Occipital lobe (tissue), 2 donors: ENCODE measurements around the gene UNC13D. TPM values are rescaled to one million over a fixed set of nuclear protein-coding genes. Genes with fewer than 3 reads are reported as not detected.
"Not testable (repeated sequence)": the region's sequence is repeated elsewhere in the genome, so short reads cannot be mapped to it uniquely, and the experiment has no call there.

Experiments used
- DNase-seq: peaks from one replicate; lab custom pipeline; 2025; lab: John Stamatoyannopoulos, UW
- total RNA-seq: library from RNA; depleted of rRNA; stranded (reverse); fragments of >200 nt; gene quantifications from one replicate; pipeline ENCODE4 v1.2.3, GENCODE V29; 2014

UNC13D gene
- total RNA-seq, 1 donor from 2014 or later = 1.1 TPM

- DNase-seq = no peak
Measured at GRCh38 chr17:75821552-75821951, 22.7 kb downstream of the UNC13D start.

DNA sequence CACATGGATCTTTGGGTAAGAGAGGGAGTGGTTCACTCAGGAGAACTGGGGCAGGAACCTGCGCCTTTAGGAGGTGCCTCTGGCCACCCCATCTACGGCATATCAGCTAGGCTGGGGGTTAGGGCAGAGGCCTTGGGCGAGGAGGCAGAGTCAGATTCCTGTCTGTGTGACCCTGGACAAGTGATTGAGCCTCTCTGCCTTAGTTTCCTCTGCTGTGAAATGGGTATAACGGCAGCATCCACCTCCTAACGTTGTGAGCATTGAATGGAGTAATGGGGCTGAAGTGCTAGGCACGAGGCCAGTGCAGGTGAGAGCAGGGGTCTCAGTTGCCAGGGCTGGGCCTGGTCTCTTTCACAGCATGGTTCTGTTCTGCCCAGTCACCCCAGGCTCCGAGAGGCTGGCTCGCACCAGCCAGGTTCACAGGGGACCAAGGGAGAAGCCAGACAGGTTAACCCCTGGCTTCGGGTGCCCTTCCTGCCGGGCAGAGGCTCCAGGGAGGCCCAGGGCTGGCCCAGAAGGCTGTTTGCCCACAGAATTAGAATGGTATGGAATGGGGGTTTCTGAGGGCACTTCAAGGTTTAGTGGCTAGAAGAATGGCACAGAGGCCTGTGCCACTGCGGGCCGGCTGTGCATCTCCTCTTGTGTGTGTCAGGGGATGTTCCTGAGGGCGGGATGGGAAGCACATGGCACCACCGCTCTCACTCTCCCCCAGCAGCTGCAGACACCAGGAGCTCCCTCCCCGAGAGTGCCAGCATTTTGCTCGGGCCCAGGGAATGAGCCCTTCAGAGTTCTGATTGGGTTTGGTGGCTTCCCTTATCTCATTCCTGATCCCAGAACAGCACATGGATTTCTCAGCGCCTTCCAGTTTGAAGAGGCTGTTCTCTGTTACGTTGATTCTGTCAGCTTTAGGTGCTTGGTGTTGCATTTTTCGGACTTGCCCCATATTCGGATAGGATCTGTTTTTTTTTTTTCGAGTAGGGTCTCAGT is 23.8 kb downstream of the UNC13D start:
- DNase-seq = no peak

GRCh38 chr17:75819678-75820077 is 24.5 kb downstream of the UNC13D start:
- no peak for DNase-seq

- DNase-seq = no peak
Measured at GRCh38 chr17:75819116-75819515, 25.1 kb downstream of the UNC13D start.

DNA sequence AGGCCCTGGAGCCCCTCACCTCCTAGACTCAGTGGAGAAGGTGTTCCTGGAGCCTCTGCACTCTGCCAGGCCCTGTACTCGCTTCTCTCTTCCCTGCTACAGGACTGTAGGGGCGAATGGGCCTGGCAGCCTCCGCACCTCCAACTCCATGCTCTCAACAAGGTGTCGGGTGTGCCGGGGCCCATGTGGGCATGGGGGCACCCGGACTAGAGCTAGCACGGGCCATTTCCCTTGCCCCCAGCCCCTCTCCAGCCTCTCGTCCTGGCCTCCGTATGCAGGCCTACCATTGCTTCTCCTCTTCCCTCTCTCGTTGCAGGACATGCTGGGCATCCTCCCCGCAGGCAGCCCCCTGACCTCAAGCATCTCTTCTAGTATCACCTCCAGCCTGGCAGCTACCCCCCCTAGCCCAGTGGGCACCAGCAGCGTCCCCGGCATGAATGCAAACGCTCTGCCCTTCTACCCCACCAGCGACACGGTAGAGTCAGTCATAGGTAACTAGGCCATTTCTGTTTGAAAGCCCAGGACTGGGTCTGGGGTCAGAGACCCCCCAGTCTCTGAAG is 25.8 kb downstream of the UNC13D start:
- no peak for DNase-seq

DNA sequence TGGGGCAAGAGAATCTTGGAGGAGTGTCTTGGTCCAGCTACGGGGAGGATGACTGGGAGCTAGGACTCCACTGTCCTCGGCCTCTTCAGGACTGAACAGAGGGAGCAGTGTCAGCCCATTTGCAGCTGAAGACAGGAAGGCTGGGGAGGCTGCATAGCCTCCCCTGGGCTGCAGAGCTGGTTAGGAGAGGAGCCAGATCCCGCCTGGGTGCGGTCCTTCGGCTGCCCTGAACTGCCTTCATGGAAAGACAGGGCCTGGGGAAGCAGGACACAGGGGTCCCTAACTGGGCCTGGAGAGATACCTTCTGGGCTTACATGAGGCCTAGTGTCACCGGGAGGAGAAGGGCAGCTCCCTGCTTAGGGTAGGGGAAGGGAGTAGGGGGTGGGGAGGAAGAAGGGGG is 26.6 kb downstream of the UNC13D start:
- DNase-seq = no peak

DNA sequence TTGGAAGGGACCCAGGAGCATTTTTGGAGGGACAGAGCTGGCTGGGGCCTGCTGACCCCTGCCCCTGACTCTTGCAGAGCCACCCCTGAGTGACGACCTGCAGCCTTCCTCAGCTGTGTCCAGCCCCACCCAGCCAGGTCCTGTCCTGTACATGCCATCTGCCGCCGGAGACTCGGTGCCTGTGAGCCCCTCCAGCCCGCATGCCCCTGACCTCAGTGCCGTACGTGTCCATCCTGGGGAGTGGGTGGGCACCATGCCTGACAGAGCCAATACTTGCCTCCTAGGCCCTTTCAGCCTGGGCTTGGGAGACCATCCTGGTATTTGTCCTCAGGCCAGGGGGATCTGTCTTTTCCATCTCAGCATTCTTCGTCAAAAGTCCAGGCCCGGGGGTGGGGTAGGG is 27.5 kb downstream of the UNC13D start:
- no peak for DNase-seq

DNA sequence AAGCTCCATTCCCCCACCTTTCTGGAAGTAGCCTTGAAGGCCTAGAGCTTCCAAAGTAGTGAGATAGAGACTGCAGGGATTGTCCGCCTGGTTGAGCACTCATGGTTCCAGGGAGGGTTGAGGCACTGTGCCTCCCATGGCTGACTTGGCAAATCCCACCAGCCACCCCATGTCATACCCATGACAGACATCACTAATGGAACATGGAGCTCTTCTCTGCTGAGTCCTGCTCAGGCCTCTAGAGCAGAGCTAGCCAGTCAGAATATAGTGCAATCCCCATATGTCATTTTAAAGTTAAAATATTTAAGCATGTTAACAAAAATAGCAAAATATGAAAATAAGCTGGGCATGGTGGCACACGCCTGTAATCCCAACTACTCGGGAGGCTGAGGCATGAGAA is 28.8 kb downstream of the UNC13D start:
- DNase-seq = no peak

- DNase-seq = no peak
Measured at GRCh38 chr17:75814900-75815373, 29.3 kb downstream of the UNC13D start.

DNA sequence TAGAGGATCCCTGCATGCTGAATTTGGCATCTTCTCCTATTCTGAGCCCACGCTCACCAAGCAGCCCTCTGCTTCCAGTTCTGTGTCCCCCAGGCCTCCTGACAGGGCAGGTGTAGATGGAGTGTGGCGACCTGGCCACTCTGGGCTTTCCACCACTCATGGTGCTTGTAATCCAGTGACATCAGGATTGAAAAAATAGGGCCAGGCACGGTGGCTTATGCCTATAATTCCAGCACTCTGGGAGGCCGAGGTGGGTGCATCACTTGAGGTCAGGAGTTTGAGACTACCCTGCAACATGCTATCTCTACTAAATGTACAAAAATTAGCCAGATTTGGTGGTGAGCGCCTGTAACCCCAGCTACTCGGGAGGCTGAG is 30.2 kb downstream of the UNC13D start:
- no peak for DNase-seq

GRCh38 chr17:75813081-75814020 is 30.9 kb downstream of the UNC13D start:
- no peak for DNase-seq

- DNase-seq = no peak
Measured at GRCh38 chr17:75812096-75813013, 31.8 kb downstream of the UNC13D start.

DNA sequence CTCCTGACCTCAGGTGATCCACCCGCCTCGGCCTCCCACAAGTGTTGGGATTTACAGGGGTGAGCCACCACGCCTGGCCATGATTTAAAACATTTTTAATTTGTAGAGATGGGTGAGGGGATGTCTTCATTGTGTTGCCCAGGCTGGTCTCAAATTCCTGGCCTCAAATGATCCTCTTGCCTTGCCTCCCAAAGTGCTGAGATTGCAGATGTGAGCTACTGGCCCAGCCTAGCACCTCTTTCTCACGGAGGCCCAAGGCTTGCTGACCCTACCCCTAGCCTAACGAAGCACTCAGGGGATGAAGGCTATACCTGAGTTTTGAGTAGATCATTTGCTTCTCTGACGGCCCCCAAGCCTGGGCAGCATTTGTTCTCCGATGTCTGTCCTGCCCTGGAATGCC is 33.0 kb downstream of the UNC13D start:
- DNase-seq = no peak

DNA sequence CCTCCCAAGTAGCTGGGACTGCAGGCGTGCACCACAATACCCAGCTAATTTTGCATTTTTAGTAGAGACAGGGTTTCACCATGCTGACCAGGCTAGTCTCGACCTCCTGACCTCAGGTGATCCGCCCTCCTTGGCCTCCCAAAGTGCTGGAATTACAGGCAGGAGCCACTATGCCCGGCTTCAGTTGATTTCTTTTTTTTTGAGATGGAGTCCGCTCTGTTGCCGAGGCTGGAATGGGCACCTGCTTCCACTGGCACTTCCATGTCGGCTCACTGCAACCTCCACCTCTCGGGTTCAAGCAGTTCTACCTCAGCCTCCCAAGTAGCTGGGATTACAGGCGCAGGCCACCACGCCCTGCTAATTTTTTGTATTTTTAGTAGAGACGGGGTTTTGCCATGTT is 33.4 kb downstream of the UNC13D start:
- not testable (repeated sequence) for DNase-seq

DNA sequence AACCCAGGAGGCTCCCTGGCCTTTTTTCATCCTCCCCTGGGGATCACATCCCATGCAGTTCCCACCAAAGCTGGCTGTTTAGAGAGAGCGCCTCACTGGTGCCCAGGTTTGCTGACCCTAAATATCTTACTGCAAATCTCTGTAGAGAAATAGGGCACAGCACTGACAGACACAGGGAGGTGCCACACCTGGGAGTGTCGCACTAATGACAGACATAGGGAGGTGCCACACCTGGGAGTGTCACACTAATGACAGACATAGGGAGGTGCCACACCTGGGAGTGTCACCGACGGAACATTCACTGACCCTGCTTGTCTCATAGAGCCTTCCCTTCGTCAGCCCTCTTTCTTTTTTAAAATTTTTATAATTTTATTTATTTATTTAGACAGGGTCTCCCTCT is 34.0 kb downstream of the UNC13D start:
- no peak for DNase-seq

DNA sequence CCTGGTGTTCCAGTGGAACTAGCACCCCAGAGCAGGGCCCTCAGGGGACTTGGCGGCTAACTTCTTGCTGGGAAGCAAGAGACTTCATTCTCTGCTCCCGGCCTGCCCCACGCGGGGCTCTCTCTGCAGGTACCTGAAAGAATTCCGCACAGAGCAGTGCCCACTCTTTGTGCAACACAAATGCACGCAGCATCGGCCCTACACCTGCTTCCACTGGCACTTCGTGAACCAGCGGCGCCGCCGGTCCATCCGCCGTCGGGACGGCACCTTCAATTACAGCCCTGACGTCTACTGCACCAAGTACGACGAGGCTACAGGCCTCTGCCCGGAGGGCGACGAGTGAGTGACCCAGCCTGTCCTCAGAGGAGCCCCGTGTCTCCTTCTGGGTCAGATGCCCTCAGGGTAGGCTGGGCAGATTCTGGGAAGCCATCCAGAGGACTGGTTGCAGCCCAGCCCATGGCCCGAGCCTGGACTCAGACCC is 34.5 kb downstream of the UNC13D start:
- no peak for DNase-seq

GRCh38 chr17:75808905-75809621 is 35.1 kb downstream of the UNC13D start:
- DNase-seq = no peak

GRCh38 chr17:75808549-75808904 is 35.7 kb downstream of the UNC13D start:
- DNase-seq = no peak

DNA sequence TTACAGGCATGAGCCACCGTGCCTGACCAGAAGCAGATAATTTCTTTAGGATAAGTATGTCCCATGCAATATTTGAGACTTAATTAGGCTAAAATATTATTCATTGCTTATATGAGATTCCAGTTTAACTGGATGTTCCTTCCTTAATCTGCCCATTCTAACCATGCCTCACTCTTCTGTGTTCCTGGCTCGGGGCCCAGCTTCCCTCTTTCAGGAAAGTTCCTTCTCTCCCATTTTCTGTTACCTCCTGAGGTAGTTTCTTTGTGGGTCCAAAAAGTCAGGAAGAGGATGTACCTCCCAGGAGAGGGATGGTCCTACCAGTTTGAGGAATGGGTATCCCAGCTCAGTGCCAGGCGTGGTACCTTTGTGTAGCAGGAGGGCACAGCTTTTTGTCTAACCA is 36.3 kb downstream of the UNC13D start:
- DNase-seq = no peak
